GM12891 (cell line): Measurements from ENCODE around the gene PTPRJ.

Experiments
- PAX5 ChIP-seq: IDR thresholded peaks from 2 replicates; pipeline ENCODE4 v1.6.1; 2011; ENCODE audit warnings: low read length, moderate library complexity, mild to moderate bottlenecking; ENCODE audit not compliant: insufficient read depth, severe bottlenecking
- POLR2A ChIP-seq: IDR thresholded peaks from 2 replicates; pipeline ENCODE4 v1.6.1; 2011; ENCODE audit warnings: low read depth, low read length, control low read depth
- POLR2AphosphoS5 ChIP-seq: IDR thresholded peaks from 2 replicates; pipeline ENCODE4 v1.6.1; 2011; ENCODE audit warnings: low read depth, low read length, control low read depth
- POU2F2 ChIP-seq: IDR thresholded peaks from 2 replicates; pipeline ENCODE4 v1.6.1; 2011; ENCODE audit warnings: low read depth, mild to moderate bottlenecking, control low read depth, low read length, moderate library complexity
- SPI1 ChIP-seq: IDR thresholded peaks from 2 replicates; pipeline ENCODE4 v1.6.1; 2011; ENCODE audit warnings: low read depth, low read length, control low read depth
- TAF1 ChIP-seq: IDR thresholded peaks from 2 replicates; pipeline ENCODE4 v1.6.1; 2011; ENCODE audit warnings: low read depth, low read length, control low read depth

GRCh38 chr11:48080301-48080861 lies 100.0 kb downstream of the PTPRJ start:
- no peak for TF ChIP-seq POLR2A
- TF ChIP-seq TAF1: no peak
- TF ChIP-seq POLR2AphosphoS5: no peak
- TF ChIP-seq PAX5: no peak
- no peak for TF ChIP-seq SPI1
- no peak for TF ChIP-seq POU2F2
